ENCODE data around the gene NAT16. TPM values are rescaled to one million over a fixed set of nuclear protein-coding genes. Genes with fewer than 3 reads are reported as not detected.
"Not testable (repeated sequence)": the region's sequence is repeated elsewhere in the genome, so short reads cannot be mapped to it uniquely, and the experiment has no call there.

Gene NAT16
- total RNA-seq, 2 donors from 2014 or later = not detected

DNA sequence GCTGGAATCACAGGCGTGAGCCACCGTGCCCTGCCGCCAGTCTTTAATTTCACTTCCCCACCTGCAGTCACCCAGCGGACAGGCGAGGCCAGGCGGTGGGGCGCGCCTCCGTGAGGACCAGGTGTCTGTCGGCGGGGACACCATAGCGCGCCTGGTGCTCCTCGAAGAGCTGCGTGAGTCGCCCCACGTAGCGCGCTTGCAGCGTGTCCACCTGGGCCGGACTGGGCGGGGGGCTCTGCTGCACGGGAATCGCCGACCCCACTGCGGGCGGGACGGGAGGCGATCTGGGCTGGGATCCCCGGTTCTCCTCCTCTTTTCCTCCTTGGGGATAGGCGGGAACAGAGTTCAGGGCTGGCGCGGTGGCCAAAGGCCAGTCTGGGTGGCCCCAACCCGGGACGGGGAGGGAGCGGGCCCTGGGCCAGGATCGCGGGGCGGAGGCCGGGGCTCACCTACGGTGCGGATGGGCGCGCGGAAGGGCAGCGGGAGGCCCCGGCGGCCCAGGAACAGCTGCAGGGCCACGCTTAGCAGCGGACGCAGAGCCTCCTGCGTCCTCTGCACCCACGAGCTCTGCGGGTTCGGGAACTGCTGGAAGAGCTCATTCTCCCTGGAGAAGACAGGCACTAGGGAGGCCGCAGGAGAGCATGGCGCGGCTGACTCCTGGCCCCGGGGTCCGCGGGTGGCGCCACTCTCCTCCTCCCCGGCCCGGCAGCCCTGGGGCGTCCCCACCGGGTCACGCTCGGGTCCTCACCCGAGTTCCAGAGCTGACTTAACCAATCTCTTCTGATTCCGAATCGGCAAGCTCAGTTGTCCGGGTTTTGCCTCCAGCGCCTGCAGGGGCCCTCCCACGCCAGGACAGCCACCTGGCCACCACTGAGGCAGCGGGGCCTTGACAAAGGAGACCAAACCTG, 21.9 kb upstream of the NAT16 start:
- no peak for DNase-seq (ENCODE audit: low spot score)
- TF ChIP-seq, protein P1, sequence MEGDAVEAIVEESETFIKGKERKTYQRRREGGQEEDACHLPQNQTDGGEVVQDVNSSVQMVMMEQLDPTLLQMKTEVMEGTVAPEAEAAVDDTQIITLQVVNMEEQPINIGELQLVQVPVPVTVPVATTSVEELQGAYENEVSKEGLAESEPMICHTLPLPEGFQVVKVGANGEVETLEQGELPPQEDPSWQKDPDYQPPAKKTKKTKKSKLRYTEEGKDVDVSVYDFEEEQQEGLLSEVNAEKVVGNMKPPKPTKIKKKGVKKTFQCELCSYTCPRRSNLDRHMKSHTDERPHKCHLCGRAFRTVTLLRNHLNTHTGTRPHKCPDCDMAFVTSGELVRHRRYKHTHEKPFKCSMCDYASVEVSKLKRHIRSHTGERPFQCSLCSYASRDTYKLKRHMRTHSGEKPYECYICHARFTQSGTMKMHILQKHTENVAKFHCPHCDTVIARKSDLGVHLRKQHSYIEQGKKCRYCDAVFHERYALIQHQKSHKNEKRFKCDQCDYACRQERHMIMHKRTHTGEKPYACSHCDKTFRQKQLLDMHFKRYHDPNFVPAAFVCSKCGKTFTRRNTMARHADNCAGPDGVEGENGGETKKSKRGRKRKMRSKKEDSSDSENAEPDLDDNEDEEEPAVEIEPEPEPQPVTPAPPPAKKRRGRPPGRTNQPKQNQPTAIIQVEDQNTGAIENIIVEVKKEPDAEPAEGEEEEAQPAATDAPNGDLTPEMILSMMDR (IDR thresholded peaks at IDR 0.05) = no peak
- Histone ChIP-seq H3K27ac (no peak overlapping the region), H3K4me1 (peaks cover 0 to 9% of the 10 kb centered on the region in 2 donors), H3K9me3 (no peaks in the 10 kb centered on the region), H3K27me3 (peaks cover 12 to 15% of the 10 kb centered on the region in 2 donors), H3K4me3 (peak overlapping the region in 1 of 2 donors; percentile 13), H3K36me3 (peaks cover 8% of the 10 kb centered on the region)

DNA sequence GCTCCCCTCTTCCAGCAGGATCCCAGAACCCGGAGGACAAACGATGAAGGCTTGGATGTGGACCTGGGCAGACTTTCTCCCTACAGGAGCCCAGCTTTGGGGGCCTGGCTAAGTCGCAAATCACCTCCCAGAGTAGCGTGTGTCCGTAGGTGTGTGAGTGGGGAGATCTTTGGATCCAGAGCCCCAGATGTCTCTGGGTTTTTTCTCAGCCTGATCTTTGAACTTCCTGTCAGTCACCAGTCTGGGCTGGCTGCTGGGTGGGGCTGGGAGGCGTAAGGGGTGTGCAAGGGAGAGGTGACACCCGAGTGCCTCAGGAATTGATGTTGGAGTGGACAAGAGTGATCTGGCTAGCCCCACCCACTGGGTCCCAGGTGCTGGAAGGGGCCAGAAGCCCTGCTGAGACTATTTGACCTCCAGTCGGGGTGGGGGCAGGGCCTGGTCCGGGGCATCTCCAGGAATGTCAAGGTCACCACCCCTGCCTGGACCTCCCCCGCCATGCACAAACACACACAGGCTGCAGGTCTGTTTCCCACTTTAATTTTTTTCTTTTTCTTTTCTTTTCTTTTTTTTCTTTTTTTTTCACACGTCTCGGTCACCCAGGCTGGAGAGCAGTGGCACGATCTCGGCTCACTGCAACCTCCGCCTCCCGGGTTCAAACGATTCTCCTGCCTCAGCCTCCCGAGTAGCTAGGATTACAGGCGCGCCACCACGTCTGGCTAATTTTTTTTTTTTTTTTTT, 20.9 kb upstream of the NAT16 start, which contains the start of gene MOGAT3:
TSS of gene MOGAT3 (minus strand) at position 175 of the 738 bp plus-strand sequence. CDS start 182 bp downstream, outside the sequence.
- TF ChIP-seq, protein P1 (IDR thresholded peaks at IDR 0.05) = no peak
- Histone ChIP-seq H3K4me1 (peaks cover 0 to 9% of the 10 kb centered on the region in 2 donors), H3K27ac (no peak within 1 kb of the TSS), H3K36me3 (peaks cover 1% of the 10 kb centered on the region), H3K9me3 (no peaks in the 10 kb centered on the region), H3K4me3 (peak within 1 kb of the TSS in 1 of 2 donors; percentile 13), H3K27me3 (peaks cover 12 to 15% of the 10 kb centered on the region in 2 donors)
- DNase-seq (ENCODE audit: low spot score) = no peak

DNA sequence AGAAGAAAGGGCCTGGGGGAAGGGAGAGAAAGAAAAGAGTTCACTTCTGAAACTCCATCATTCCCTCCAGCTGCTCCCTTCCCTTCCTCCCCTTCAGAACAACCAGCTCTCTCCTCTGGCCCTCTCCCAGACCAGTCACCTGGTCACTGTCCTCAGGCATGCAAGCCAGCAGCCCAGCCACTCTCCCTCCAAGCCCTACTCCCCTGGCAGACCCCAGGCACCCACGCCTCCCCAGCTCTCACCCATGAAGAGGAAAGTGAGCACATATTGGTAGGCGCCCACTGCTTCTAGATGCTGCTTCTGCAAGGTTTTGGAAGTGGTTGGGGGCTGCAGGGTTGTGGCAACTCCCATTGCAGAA, 20.4 kb upstream of the NAT16 start:
- TF ChIP-seq, protein P1 (IDR thresholded peaks at IDR 0.05) = no peak
- no peaks in the 10 kb centered on the region for H3K9me3 ChIP-seq
- H3K4me1 ChIP-seq = peaks cover 0 to 9% of the 10 kb centered on the region in 2 donors
- peaks cover 12 to 15% of the 10 kb centered on the region in 2 donors for H3K27me3 ChIP-seq
- no peak for DNase-seq (ENCODE audit: low spot score)
- no peaks in the 10 kb centered on the region for H3K36me3 ChIP-seq
- H3K4me3 ChIP-seq = no peak overlapping the region
- no peak overlapping the region for H3K27ac ChIP-seq

DNA sequence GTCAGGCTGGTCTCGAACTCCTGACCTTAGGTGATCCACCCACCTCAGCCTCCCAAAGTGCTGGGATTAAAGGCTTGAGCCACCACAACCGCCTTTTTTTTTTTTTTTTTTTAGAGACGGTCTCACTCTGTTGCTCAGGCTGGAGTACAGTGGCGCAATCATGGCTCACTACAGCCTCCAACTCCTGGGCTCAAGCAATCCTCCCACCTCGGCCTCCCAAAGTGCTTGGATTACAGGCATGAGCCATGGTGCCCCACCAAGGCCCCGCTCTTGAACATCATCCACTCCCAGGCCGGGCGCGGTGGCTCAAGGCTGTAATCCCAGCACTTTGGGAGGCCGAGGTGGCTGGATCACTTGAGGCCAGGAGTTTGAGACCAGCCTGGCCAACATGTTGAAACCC, 19.4 kb upstream of the NAT16 start:
- not testable (repeated sequence) for H3K27ac ChIP-seq; H3K4me3 ChIP-seq; H3K36me3 ChIP-seq; H3K4me1 ChIP-seq; H3K9me3 ChIP-seq; DNase-seq (ENCODE audit: low spot score)
- H3K27me3 ChIP-seq = peaks cover 12 to 15% of the 10 kb centered on the region in 2 donors

DNA sequence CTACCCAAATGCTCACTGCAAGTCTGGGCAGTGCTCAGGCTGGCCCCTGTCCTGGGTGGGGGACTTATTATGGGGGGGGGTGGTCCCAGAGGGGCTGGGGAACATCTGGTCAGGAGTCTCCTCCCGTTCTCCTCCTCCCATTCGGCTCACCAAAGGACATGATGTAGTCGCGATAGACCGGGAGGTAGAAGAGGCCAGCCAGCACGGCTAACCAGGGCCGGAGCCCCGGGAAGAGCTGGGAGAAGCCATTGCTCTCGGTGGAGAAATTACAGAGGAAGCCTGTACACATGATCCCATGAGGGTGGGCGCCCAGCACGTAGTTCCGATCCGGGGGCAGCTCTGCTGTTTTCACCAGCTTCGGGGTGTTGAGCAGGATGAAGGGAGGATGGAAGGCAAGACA, 18.4 kb upstream of the NAT16 start:
- DNase-seq (ENCODE audit: low spot score) = no peak
- Histone ChIP-seq H3K4me1 (peaks cover 0 to 9% of the 10 kb centered on the region in 2 donors), H3K36me3 (no peaks in the 10 kb centered on the region), H3K27me3 (peaks cover 12 to 15% of the 10 kb centered on the region in 2 donors), H3K27ac (no peak overlapping the region), H3K4me3 (no peak overlapping the region), H3K9me3 (no peaks in the 10 kb centered on the region)
- TF ChIP-seq, protein P1 (IDR thresholded peaks at IDR 0.05) = no peak

DNA sequence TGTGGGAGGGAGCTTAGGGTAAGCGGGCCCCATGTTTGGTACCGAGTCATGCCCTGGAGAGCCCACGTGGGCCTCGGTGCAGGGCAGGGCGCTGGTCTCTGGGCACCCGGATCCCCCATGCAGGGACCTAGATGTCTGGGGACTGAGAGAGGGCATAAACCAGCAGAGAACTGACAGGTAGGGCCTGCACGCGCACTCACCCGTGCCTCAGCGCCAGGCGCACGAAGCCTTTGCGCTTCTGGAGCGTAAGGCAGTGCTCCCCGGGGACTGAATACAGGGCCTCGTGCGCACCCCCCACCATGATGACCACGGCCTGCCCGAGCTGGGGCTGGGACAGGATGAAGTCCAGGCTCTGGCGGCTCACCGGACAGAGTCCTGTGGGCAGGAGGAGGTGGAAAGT, 17.9 kb upstream of the NAT16 start:
- Histone ChIP-seq H3K4me1 (peaks cover 0 to 9% of the 10 kb centered on the region in 2 donors), H3K36me3 (no peaks in the 10 kb centered on the region), H3K27me3 (peaks cover 12 to 15% of the 10 kb centered on the region in 2 donors), H3K9me3 (no peaks in the 10 kb centered on the region), H3K4me3 (no peak overlapping the region), H3K27ac (no peak overlapping the region)
- TF ChIP-seq, protein P1 (IDR thresholded peaks at IDR 0.05) = no peak
- no peak for DNase-seq (ENCODE audit: low spot score)
